GM21447 (cell line): ENCODE measurements around the gene KRTAP2-2.
"Not testable (repeated sequence)": the region's sequence is repeated elsewhere in the genome, so short reads cannot be mapped to it uniquely, and the experiment has no call there.

ENCODE experiments used
- ATAC-seq: cut with Tn5 transposase; IDR thresholded peaks from one replicate; pipeline ENCODE4 v1.9.1; 2021; ENCODE audit not compliant: unreplicated experiment

The KRTAP2-2 gene

DNA sequence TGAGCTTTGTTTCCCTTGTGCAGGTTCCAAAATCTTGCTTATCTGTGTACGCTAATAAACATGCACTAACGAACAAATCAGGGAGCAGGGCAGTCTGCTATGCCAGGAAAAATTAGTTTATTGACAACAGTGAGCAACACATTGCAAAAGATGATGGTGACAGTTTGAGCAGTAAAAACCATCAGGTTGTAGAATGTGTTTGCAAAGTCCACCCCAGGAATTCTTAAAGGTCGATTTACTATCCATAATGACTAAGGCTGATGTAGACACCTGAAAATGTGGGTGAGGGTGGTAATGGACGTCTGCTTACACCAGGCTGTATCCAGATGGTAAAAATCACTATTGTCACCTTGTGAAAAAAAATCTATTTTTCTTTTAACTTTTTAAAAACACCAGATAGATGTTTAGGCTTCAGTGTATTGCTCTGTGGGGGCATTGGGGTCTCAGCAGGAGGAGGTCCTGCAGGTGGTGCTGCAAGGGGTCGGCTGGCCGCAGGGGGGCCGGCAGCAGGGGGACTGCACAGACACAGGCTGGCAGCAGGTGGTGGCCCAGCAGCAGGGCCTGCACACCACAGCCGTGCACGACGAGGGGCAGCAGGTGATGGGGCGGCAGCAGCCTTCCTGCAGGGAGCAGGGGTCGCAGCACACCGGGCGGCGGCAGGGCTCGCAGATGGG is 10.1 kb upstream of the KRTAP2-2 start:
- not testable (repeated sequence) for ATAC-seq

DNA sequence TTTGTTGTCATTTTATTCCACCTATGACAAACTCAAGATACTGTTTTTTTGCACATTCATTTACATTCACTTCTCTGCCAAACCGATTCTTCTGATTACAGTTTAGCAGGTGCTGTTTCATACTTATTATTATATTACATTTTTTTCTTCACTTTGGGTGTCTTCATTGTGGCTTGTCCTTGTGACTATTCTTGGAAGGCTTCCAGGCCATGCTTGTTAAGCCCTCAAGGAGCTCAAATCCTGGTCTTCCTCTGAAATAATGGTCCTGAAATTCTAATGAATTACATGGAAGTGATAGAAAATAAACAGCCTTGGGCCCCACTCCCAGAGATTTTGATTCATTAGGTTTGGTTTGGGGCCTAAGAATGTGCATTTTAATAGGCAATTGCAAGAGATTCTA is 9.3 kb upstream of the KRTAP2-2 start:
- ATAC-seq: no peak

GRCh38 chr17:41063449-41063848 is 8.4 kb upstream of the KRTAP2-2 start:
- ATAC-seq: no peak

DNA sequence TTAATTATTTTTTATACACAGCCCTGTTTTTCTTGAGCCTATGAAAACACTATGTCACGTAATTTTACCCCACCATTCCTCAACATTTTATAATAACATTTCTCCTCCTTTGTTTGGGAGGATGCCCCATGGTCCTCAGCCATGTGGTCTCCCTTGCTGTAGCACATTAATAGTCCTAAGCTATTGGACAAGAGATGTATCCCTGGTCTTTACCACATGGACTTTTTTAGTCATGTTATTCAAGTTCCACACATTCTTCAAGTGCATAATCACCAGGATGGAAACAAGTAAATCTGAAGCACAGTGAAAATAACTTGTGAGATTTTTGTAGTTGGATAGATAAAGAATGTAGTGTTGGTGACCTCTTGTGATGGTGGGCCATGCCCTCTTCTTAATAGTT is 6.9 kb upstream of the KRTAP2-2 start:
- no peak for ATAC-seq

GRCh38 chr17:41060052-41060604 is 5.1 kb upstream of the KRTAP2-2 start, which contains the start of gene KRTAP2-3:
KRTAP2-3 (minus strand) TSS chr17:41060114; CDS start chr17:41060050, 64 bp downstream.
- no peak for ATAC-seq

DNA sequence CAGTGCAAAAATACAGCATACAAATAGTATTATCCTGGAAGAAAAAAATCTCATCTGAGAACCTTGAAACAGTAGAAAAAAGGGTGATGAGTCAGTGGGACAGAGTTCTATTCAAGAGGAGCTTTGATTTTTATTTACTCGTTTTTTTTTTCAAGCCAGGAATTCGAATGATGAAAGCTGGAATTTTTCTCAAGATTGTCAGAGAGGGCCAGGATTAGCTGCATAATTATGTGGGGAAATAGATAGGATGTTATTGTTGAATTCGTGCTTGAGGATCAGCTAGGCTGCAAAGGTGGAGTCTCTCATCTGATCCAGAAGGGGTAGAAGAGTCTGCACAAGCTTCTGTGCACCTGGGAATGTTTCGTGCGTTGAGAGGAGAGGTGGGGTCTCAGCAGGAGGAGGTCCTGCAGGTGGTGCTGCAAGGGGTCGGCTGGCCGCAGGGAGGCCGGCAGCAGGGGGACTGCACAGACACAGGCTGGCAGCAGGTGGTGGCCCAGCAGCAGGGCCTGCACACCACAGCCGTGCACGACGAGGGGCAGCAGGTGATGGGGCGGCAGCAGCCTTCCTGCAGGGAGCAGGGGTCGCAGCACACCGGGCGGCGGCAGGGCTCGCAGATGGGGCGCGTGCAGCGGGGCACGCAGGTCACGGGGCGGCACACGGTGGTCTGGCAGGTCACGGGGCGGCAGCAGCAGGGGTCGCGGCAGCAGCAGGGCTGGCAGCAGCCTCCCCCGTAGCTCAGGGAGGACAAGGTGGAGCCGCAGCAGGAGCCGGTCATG is 4.4 kb upstream of the KRTAP2-2 start:
- ATAC-seq: not testable (repeated sequence)

GRCh38 chr17:41058741-41059140 is 3.7 kb upstream of the KRTAP2-2 start:
- ATAC-seq: no peak

DNA sequence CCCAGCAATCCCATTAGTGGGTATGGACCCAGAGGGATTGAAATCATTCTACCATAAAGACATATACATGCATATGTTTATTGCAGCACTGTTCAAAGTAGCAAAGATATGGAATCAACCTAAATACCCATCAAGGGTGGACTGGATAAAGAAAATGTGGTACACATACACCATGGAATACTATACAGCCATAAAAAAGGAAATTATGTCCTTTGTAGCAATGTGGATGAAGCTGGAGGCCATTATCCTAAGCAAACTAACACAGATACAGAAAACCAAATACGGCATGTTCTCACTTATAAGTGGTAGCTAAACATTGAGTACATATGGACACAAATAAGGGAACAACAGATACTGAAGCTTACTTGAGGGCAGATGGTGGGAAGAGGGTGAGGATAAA is 2.5 kb upstream of the KRTAP2-2 start:
- no peak for ATAC-seq

DNA sequence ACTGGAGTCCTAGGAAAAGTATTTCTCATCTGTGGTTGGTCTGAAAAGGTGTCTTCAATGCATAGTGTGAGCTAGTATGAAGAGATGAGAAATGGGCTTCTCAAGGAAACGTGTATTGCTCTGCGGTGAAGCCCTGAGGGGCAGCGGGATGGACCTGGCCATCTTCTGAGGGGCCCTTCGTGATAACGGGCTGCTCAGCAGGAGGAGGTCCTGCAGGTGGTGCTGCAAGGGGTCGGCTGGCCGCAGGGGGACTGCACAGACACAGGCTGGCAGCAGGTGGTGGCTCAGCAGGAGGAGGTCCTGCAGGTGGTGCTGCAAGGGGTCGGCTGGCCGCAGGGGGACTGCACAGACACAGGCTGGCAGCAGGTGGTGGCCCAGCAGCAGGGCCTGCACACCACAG is 474 bp downstream of the KRTAP2-2 start:
- not testable (repeated sequence) for ATAC-seq

GRCh38 chr17:41054025-41054424 is 1.0 kb downstream of the KRTAP2-2 start:
- ATAC-seq: no peak

DNA sequence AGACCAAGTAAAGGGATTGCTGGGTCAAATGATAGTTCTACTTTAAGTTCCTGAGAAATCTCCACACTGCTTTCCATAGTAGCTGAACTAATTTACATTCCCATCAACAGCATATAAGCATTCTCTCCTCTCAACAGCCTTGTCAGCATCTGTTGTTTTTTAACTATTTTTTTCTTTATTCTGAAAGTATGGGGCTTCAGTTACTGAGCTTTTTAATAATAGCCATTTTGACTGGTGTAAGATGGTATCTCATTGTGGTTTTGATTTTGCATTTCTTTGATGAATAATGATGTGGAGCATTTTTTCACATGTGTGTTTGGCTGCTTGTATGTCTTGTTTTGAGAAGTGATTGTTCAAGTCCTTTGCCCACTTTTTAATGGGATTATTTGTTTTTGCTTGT is 2.5 kb downstream of the KRTAP2-2 start:
- ATAC-seq: no peak

GRCh38 chr17:41049110-41049509 is 5.9 kb downstream of the KRTAP2-2 start:
- ATAC-seq: no peak

GRCh38 chr17:41048441-41048840 is 6.6 kb downstream of the KRTAP2-2 start:
- no peak for ATAC-seq

DNA sequence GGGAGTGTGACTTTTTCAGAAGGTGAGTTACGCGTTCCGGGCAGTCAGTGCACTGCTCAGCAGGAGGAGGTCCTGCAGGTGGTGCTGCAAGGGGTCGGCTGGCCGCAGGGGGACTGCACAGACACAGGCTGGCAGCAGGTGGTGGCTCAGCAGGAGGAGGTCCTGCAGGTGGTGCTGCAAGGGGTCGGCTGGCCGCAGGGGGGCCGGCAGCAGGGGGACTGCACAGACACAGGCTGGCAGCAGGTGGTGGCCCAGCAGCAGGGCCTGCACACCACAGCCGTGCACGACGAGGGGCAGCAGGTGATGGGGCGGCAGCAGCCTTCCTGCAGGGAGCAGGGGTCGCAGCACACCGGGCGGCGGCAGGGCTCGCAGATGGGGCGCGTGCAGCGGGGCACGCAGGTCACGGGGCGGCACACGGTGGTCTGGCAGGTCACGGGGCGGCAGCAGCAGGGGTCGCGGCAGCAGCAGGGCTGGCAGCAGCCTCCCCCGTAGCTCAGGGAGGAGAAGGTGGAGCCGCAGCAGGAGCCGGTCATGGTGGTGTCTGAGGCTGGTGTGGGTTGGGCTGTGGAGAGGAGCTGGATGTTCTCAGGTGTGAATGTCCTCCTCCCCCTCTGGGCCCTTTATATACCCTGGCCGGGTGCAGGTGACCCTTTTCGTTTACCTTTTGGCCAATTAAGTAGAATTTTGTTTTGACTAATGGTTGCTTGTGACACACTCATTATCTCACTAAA is 8.1 kb downstream of the KRTAP2-2 start, which contains the start of gene KRTAP2-1:
Gene KRTAP2-1 (minus strand): TSS at position 582 of the 731 bp plus-strand sequence. CDS start 49 bp downstream, at position 533.
- ATAC-seq: not testable (repeated sequence)

DNA sequence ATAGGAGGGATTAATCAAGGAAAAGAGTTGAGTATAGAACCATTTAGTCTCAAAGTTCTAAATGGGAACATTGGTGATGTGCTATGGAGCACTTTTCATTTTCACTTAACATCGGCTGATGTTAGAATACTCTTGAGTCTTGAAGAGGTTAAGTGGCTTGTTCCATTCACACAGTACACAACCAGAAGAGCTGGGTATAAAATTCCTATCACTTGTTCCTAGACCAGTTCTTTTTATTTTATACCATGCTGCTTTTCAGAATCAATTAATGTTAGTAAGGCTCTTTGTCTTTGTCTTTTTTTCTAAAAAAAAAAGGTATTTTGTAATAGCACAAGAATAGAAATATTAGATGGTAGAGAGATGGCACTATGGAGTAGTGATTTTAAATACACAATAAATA is 12.1 kb downstream of the KRTAP2-2 start:
- no peak for ATAC-seq

DNA sequence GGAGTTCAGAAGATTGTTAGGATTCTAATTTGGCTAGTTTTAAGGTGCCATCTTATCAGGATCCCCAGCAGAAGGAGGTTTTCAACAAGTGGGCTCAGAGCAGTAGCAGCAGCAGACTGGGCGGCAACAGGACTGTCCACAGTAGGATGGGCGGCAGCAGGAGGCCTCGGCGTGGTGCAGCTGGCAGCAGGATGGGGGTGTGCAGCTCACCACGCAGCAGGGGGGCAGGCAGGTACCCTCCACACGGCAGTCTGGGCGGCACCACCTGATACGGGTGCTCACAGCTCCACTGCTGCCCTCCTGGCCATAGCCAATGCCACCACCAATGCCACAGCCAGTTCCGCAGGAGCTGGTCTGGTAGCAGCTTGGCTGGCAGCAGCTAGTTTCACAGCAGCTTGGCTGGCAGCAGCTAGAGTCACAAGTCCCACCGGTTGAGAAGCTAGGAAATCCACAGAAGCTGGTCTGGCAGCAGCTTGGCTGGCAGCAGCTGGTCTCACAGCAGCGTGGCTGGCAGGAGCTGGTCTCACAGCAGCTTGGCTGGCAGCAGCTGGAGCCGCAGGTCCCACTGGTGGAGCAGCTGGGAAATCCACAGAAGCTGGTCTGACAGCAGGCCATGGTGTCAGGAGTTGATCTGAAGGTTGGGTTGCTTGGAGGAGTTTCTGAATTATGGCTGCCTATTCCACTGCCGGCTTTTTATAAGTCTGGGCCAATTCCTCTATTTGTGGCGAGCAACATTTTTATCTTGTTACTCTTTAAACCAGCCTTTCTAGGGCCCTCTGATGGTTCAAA is 14.1 kb downstream of the KRTAP2-2 start, which contains the start of gene KRTAP1-1:
Gene KRTAP1-1 (minus strand): TSS at position 668 of the 789 bp plus-strand sequence. CDS start 53 bp downstream, at position 615.
- ATAC-seq: not testable (repeated sequence)

DNA sequence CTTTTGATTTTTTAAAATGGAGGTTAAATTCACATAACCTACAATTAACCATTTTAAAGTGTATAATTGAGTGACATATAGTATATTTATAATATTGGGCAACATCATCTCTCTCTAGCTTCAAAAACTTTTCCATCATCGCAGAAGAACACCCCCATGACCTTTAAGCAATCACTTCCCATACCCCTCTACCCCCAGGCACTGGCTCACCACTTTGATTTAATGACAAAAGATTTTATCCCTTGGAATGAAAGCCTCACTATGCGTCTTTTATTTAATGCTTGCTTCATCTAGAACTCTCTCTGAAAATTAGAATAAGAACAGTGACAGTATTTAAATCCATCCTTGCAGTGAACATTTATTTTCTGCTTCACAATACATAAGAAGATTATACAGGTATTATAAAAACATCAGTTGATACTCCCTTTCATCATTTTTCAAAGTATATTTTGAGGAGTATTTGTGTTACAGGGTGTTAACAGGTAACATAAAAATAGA is 17.1 kb downstream of the KRTAP2-2 start:
- ATAC-seq: no peak

DNA sequence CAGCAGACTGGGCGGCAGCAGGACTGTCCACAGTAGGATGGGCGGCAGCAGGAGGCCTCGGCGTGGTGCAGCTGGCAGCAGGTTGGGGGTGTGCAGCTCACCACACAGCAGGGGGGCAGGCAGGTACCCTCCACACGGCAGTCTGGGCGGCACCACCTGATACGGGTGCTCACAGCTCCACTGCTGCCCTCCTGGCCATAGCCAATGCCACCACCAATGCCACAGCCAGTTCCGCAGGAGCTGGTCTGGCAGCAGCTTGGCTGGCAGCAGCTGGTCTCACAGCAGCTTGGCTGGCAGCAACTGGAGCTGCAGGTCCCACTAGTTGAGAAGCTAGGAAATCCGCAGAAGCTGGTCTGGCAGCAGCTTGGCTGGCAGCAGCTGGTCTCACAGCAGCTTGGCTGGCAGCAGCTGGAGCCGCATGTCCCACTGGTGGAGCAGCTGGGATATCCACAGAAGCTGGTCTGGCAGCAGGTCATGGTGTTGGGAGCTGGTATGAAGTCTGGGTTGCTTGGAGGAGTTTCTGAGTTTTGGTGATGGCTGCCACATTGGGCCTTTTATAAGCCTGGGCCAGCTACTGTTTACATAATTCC is 20.6 kb downstream of the KRTAP2-2 start, which contains the start of gene KRTAP1-3:
Gene KRTAP1-3 (minus strand): TSS at position 529 of the 590 bp plus-strand sequence. CDS start 53 bp downstream, at position 476.
- not testable (repeated sequence) for ATAC-seq

DNA sequence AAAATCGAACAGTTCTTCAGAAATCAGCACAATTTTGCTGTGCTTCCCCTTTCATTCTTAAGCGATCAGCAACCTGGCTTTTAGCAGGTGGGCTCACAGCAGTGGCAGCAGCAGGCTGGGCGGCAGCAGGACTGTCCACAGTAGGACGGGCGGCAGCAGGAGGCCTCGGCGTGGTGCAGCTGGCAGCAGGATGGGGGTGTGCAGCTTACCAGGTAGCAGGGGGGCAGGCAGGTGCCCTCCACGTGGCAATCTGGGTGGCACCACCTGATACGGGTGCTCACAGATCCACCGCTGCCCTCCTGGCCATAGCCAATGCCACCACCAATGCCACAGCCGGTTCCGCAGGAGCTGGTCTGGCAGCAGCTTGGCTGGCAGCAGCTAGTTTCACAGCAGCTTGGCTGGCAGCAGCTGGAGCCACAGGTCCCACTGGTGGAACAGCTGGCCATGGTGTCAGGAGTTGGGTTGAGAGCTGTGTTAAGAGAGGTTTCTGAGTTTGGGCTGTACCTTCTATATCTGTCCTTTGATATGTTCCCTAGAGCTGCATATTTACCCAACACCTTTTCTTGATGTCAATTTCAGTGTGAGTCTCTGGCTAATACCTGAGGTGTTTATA is 25.3 kb downstream of the KRTAP2-2 start, which contains the start of gene KRTAP1-4:
Gene KRTAP1-4 (minus strand): TSS at position 563 of the 613 bp plus-strand sequence. CDS start 117 bp downstream, at position 446.
- ATAC-seq: no peak
